Measurements from ENCODE around the gene ERCC1. TPM values are rescaled to one million over a fixed set of nuclear protein-coding genes. Genes with fewer than 3 reads are reported as not detected.

ERCC1 gene
- total and polyA plus RNA-seq, 2 of the 13 experiments (the other 11 are each of a cell fraction or from before 2014, with no cell fraction given), result 40.0 to 66.4 TPM

DNA sequence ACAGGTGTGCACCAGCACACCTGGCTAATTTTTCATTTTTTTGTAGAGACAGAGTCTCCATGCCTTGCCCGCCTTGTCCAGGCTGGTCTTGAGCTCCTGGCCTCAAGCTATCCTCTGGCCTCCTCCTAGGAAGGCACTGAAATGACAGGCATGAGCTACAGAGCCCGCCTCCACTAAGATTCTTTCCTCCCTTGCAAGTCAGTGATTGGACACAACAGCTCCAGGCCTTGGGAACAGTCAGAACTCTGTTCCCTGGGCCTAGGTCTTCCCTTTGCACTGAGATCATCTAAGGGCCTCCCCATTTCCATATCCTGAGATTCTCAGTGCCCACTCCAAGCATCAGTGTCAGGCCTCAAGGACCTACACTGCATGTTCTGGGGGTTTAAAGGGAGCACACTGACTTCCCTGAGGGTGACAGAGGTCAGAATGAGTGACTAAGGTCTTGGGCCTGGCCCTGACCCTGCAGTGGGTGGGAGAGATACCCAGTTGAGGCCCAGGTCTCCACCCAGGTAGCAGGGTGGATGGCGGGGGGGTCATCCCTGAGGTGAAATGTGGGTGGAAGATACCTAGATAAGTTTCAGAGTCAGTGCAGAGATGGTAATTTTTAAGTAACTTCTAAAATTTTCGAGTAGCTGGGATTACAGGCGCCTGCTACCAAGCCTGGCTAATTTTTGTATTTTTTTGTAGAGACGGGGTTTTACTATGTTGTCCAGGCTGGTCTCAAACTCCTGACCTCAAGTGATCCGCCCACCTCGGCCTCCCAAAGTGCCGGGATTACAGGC lies 17.3 kb upstream of the ERCC1 start:
- Histone ChIP-seq H3K9ac (ENCODE audit: insufficient read depth, low read depth, low read length) (peak overlapping the region; percentile 20; the same call in 1 of the 2 replicates), H4K20me1 (ENCODE audit: insufficient read depth, low read length) (no peaks in the 10 kb centered on the region), H3K4me1 (ENCODE audit: insufficient read depth, low read length) (peaks cover 58% of the 10 kb centered on the region), H3K9me3 (ENCODE audit: low read length) (no peaks in the 10 kb centered on the region), H3K4me2 (ENCODE audit: low read depth, low read length) (peak overlapping the region; percentile 96), H3K27me3 (ENCODE audit: control insufficient read depth in 1 of 2, insufficient read depth in 2 of 2, low read length in 2 of 2) (no peaks in the 10 kb centered on the region), H3K4me3 (replicated peaks in 1 of 3; ENCODE audit: insufficient read depth in 1 of 3, low read depth in 2 of 3, low read length in 3 of 3) (peak overlapping the region in 1 of 3 experiments; percentile 77; a peak in 1 of 6 replicates), H3K27ac (ENCODE audit: extremely low read length, insufficient read depth, low read length) (no peak overlapping the region), H3K79me2 (ENCODE audit: insufficient read depth, low read length) (no peaks in the 10 kb centered on the region), H2AFZ (ENCODE audit: low read length) (no peak overlapping the region), H3K36me3 (replicated peaks in 1 of 2; ENCODE audit: control insufficient read depth in 1 of 2, insufficient read depth in 2 of 2, low read length in 2 of 2) (no peaks in the 10 kb centered on the region)
- 23% methylated on average over 9 of the region's 9 CpGs for WGBS (ENCODE audit: low lambda C conversion rate)
- peak; percentile 24 for ATAC-seq
- intact Hi-C loops (cut with micrococcal nuclease; ENCODE audit: unreplicated experiment), result no loop called here
- ChIA-PET POLR2A (interaction anchor here (1.1 to 2.9 kb wide), 3 partner anchors 10 to 38 kb away, joined by 5 to 40 read pairs (median 11); partner anchors contain the start of gene FOSB), CTCF (ENCODE audit: low intra/inter-chr PET ratio, low total read pairs) (interaction anchor here (3.7 to 4.4 kb wide), 2 partner anchors 37 to 45 kb away, joined by 21 to 117 read pairs; no protein-coding TSS in a partner anchor)
- in situ Hi-C loops (cut with HindIII; ENCODE audit: extremely low pct_ligation_motif_present, low pct_unique_long_range_greater_than_20kb), result loop anchor here (5.0 kb wide), 1 partner anchor 36 kb away; no protein-coding TSS in a partner anchor
- peak; percentile 32 for FAIRE-seq
- no TSS peak for BruUV-seq (replicated peaks)
- DNase-seq (ENCODE audit: low spot score), result no peak
- 0 out of 2 replicates have a peak, but pooled peaks have one; percentile 18 for TF ChIP-seq KAT8 (CRISPR knock-in tag; IDR thresholded peaks at IDR 0.05)
- no peak for TF ChIP-seq ZSCAN31 (CRISPR knock-in tag; IDR thresholded peaks at IDR 0.05; ENCODE audit: low read depth)
- no peak for TF ChIP-seq CBX5 (CRISPR knock-in tag; IDR thresholded peaks at IDR 0.05; ENCODE audit: borderline replicate concordance)
- no peak for TF ChIP-seq ZNF598 (CRISPR knock-in tag; IDR thresholded peaks at IDR 0.05; ENCODE audit: borderline replicate concordance)
- no peak for TF ChIP-seq ETV6 (CRISPR knock-in tag; conservative IDR thresholded peaks at IDR 0.05)
- peak; percentile 33; the same call in 1 of the 2 replicates for TF ChIP-seq NFYC (CRISPR knock-in tag; IDR thresholded peaks at IDR 0.05)
- TF ChIP-seq TEAD3 (CRISPR knock-in tag; optimal IDR thresholded peaks at IDR 0.05; ENCODE audit: borderline replicate concordance), result peak; percentile 3
- no peak for TF ChIP-seq ZNF709 (CRISPR knock-in tag; IDR thresholded peaks at IDR 0.05)
- TF ChIP-seq, protein P1, sequence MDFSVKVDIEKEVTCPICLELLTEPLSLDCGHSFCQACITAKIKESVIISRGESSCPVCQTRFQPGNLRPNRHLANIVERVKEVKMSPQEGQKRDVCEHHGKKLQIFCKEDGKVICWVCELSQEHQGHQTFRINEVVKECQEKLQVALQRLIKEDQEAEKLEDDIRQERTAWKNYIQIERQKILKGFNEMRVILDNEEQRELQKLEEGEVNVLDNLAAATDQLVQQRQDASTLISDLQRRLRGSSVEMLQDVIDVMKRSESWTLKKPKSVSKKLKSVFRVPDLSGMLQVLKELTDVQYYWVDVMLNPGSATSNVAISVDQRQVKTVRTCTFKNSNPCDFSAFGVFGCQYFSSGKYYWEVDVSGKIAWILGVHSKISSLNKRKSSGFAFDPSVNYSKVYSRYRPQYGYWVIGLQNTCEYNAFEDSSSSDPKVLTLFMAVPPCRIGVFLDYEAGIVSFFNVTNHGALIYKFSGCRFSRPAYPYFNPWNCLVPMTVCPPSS (IDR thresholded peaks at IDR 0.05), result no peak
- TF ChIP-seq CHCHD3 (CRISPR knock-in tag; IDR thresholded peaks at IDR 0.05), result no peak
- TF ChIP-seq, protein P2, sequence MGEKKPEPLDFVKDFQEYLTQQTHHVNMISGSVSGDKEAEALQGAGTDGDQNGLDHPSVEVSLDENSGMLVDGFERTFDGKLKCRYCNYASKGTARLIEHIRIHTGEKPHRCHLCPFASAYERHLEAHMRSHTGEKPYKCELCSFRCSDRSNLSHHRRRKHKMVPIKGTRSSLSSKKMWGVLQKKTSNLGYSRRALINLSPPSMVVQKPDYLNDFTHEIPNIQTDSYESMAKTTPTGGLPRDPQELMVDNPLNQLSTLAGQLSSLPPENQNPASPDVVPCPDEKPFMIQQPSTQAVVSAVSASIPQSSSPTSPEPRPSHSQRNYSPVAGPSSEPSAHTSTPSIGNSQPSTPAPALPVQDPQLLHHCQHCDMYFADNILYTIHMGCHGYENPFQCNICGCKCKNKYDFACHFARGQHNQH (CRISPR knock-in tag; IDR thresholded peaks at IDR 0.05), result no peak
- TF ChIP-seq SAP130 (CRISPR knock-in tag; IDR thresholded peaks at IDR 0.05; ENCODE audit: low read depth), result no peak
- TF ChIP-seq, protein P3, sequence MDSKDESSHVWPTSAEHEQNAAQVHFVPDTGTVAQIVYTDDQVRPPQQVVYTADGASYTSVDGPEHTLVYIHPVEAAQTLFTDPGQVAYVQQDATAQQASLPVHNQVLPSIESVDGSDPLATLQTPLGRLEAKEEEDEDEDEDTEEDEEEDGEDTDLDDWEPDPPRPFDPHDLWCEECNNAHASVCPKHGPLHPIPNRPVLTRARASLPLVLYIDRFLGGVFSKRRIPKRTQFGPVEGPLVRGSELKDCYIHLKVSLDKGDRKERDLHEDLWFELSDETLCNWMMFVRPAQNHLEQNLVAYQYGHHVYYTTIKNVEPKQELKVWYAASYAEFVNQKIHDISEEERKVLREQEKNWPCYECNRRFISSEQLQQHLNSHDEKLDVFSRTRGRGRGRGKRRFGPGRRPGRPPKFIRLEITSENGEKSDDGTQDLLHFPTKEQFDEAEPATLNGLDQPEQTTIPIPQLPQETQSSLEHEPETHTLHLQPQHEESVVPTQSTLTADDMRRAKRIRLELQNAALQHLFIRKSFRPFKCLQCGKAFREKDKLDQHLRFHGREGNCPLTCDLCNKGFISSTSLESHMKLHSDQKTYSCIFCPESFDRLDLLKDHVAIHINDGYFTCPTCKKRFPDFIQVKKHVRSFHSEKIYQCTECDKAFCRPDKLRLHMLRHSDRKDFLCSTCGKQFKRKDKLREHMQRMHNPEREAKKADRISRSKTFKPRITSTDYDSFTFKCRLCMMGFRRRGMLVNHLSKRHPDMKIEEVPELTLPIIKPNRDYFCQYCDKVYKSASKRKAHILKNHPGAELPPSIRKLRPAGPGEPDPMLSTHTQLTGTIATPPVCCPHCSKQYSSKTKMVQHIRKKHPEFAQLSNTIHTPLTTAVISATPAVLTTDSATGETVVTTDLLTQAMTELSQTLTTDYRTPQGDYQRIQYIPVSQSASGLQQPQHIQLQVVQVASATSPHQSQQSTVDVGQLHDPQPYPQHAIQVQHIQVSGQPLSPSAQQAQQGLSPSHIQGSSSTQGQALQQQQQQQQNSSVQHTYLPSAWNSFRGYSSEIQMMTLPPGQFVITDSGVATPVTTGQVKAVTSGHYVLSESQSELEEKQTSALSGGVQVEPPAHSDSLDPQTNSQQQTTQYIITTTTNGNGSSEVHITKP (CRISPR knock-in tag; IDR thresholded peaks at IDR 0.05; ENCODE audit: low read depth), result no peak
- TF ChIP-seq, protein P4, sequence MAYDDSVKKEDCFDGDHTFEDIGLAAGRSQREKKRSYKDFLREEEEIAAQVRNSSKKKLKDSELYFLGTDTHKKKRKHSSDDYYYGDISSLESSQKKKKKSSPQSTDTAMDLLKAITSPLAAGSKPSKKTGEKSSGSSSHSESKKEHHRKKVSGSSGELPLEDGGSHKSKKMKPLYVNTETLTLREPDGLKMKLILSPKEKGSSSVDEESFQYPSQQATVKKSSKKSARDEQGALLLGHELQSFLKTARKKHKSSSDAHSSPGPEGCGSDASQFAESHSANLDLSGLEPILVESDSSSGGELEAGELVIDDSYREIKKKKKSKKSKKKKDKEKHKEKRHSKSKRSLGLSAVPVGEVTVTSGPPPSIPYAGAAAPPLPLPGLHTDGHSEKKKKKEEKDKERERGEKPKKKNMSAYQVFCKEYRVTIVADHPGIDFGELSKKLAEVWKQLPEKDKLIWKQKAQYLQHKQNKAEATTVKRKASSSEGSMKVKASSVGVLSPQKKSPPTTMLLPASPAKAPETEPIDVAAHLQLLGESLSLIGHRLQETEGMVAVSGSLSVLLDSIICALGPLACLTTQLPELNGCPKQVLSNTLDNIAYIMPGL (CRISPR knock-in tag; IDR thresholded peaks at IDR 0.05; ENCODE audit: borderline replicate concordance in 1 of 2, low read depth in 1 of 2), result 0 out of 4 replicates have a peak, but pooled peaks of 1 of the 2 experiments have one; percentile 18
- TF ChIP-seq ZBTB21 (CRISPR knock-in tag; IDR thresholded peaks at IDR 0.05), result no peak
- no peak for TF ChIP-seq SALL1 (CRISPR knock-in tag; IDR thresholded peaks at IDR 0.05)
